Panc1 (cell line): ENCODE measurements around the gene SLC49A4. TPM values are rescaled to one million over a fixed set of nuclear protein-coding genes. Genes with fewer than 3 reads are reported as not detected.

Experiments used
- ATAC-seq: fragments of 200-7000 bp; cut with Tn5 transposase; 2 replicates; pipeline ENCODE4 v1.9.1; 2020; ENCODE audit warnings: mild to moderate bottlenecking, moderate library complexity
- BruUV-seq: library from RNA; stranded (reverse); fragments of 400-500 nt; replicated peaks from 2 replicates; lab custom pipeline; 2021; lab: Mats Ljungman, UMichigan
- CTCF ChIA-PET: fragments of 300-600 bp; sonication (Branson Sonifier 250); formaldehyde crosslinking; loops from one replicate; lab custom pipeline; 2022; ENCODE audit warnings: antibody characterized with exemption; lab: Charles Lee
- POLR2A ChIA-PET: fragments of 300-600 bp; sonication (Branson Sonifier 250); formaldehyde crosslinking; loops from one replicate; lab custom pipeline; 2022; ENCODE audit warnings: antibody characterized with exemption; lab: Charles Lee
- DNase-seq: peaks from one replicate; pipeline ENCODE4 v3.0.0-alpha.2; 2010; ENCODE audit warnings: low read depth, low spot score
- H3K27ac ChIP-seq: 2 replicates; pipeline ENCODE4 v1.5.1; 2011; ENCODE audit warnings: mild to moderate bottlenecking, low read length, inconsistent platforms
- H3K27me3 ChIP-seq: fragments of 200-500 bp; sonication (Bioruptor generic); 2 replicates; pipeline ENCODE4 v1.6.0; 2014; ENCODE audit warnings: low read length, inconsistent platforms; ENCODE audit not compliant: control insufficient read depth, insufficient read depth
- H3K36me3 ChIP-seq: fragments of 200-500 bp; sonication (Bioruptor generic); 2 replicates; pipeline ENCODE4 v1.5.1; 2014; ENCODE audit warnings: inconsistent platforms, mild to moderate bottlenecking, low read length, moderate library complexity; ENCODE audit not compliant: control insufficient read depth, insufficient read depth
- H3K4me1 ChIP-seq: 2 replicates; pipeline ENCODE4 v1.5.1; 2011; ENCODE audit warnings: inconsistent platforms, mild to moderate bottlenecking, low read length, moderate library complexity; ENCODE audit not compliant: control insufficient read depth, insufficient read depth
- H3K4me3 ChIP-seq, 2 experiments: 2 replicates each; pipeline ENCODE4 v1.5.1; 2011 to 2012; ENCODE audit warnings: low read depth in 2 of 2, low read length in 2 of 2, mild to moderate bottlenecking in 2 of 2, inconsistent platforms in 1 of 2, moderate library complexity in 1 of 2
- H3K9me3 ChIP-seq: fragments of 200-500 bp; sonication (Bioruptor generic); 2 replicates; pipeline ENCODE4 v1.5.1; 2014; ENCODE audit warnings: low read depth, mild to moderate bottlenecking, inconsistent platforms, low read length, moderate library complexity; ENCODE audit not compliant: control insufficient read depth, insufficient read depth
- CTCF ChIP-seq: fragments of 450-650 bp; IDR thresholded peaks from 2 replicates; pipeline ENCODE4 v1.5.1; 2017; ENCODE audit warnings: mild to moderate bottlenecking
- POLR2AphosphoS5 ChIP-seq: IDR thresholded peaks from 2 replicates; pipeline ENCODE4 v1.6.1; 2012; ENCODE audit warnings: mild to moderate bottlenecking, low read depth, low read length, moderate library complexity
- REST ChIP-seq, 2 experiments: IDR thresholded peaks; 2 replicates each; pipeline ENCODE4 v1.6.1; 2011 to 2012; ENCODE audit warnings: low read depth in 2 of 2, control low read depth in 1 of 2, low read length in 1 of 2, mild to moderate bottlenecking in 1 of 2, moderate library complexity in 1 of 2; ENCODE audit not compliant: insufficient read depth in 1 of 2
- SIN3A ChIP-seq: IDR thresholded peaks from 2 replicates; pipeline ENCODE4 v1.6.1; 2012; ENCODE audit warnings: low read depth, mild to moderate bottlenecking, low read length, moderate library complexity, borderline replicate concordance; ENCODE audit not compliant: insufficient read depth
- TCF7L2 ChIP-seq: IDR thresholded peaks from 2 replicates; pipeline ENCODE4 v1.6.1; 2011; ENCODE audit warnings: mild to moderate bottlenecking, low read depth, low read length, inconsistent platforms
- in situ Hi-C: cut with HindIII; loops from 2 replicates; pipeline ENCODE4 v1.10.0; 2016; ENCODE audit warnings: low sequenced_read_pairs, low pct_unique_long_range_greater_than_20kb
- intact Hi-C: fragments of 100-400 bp; cut with micrococcal nuclease; formaldehyde crosslinking; loops from one replicate; pipeline ENCODE4 v1.10.0; 2022; ENCODE audit not compliant: unreplicated experiment
- total RNA-seq: library from RNA; stranded (reverse); gene quantifications from one replicate; pipeline ENCODE4 v1.2.1, GENCODE V29; 2021; ENCODE audit not compliant: unreplicated experiment

Gene SLC49A4
- total RNA-seq, 1 experiment from 2014 or later, result 15.9 TPM

- in situ Hi-C loops, result no loop called here
- Histone ChIP-seq H3K27me3 (peaks cover 6% of the 10 kb centered on the region), H3K36me3 (no peaks in the 10 kb centered on the region), H3K4me3 (no peak overlapping the region), H3K9me3 (no peaks in the 10 kb centered on the region), H3K4me1 (no peaks in the 10 kb centered on the region), H3K27ac (no peak overlapping the region)
- ChIA-PET POLR2A (no interaction called here), CTCF (no interaction called here)
- TF ChIP-seq POLR2AphosphoS5 (no peak), REST (IDR thresholded peaks at IDR 0.05; ENCODE audit: insufficient read depth in 1 of 2, low read depth in 2 of 2, low read length in 1 of 2) (no peak), TCF7L2 (no peak), CTCF (no peak), SIN3A (no peak)
- DNase-seq, result no peak
- ATAC-seq, result no peak
- intact Hi-C loops, result no loop called here
- BruUV-seq, result no TSS peak
Measured at GRCh38 chr3:122913539-122914100, 118.8 kb downstream of the SLC49A4 start.

GRCh38 chr3:122915300-122916055 lies 120.6 kb downstream of the SLC49A4 start:
- CTCF ChIA-PET, result no interaction called here
- POLR2A ChIA-PET, result interaction anchor here (0.6 kb wide), 1 partner anchor 215 kb away, joined by 3 read pairs; no protein-coding TSS in a partner anchor
- intact Hi-C loops (no loop called here), in situ Hi-C loops (no loop called here)
- H3K36me3 ChIP-seq, result no peaks in the 10 kb centered on the region
- no peak overlapping the region for H3K27ac ChIP-seq
- DNase-seq (no peak), ATAC-seq (no peak)
- no peaks in the 10 kb centered on the region for H3K4me1 ChIP-seq
- H3K27me3 ChIP-seq, result peaks cover 10% of the 10 kb centered on the region
- BruUV-seq, result no TSS peak
- no peaks in the 10 kb centered on the region for H3K9me3 ChIP-seq
- no peak overlapping the region for H3K4me3 ChIP-seq
- TF ChIP-seq REST (IDR thresholded peaks at IDR 0.05; ENCODE audit: insufficient read depth in 1 of 2, low read depth in 2 of 2, low read length in 1 of 2) (no peak), TCF7L2 (no peak), POLR2AphosphoS5 (no peak), CTCF (no peak), SIN3A (no peak)
